HG03196 (cell line): ENCODE measurements around the gene AGAP1.

Source experiments
- ATAC-seq: cut with Tn5 transposase; IDR thresholded peaks from one replicate; pipeline ENCODE4 v1.9.1; 2021; ENCODE audit not compliant: unreplicated experiment

The AGAP1 gene

DNA sequence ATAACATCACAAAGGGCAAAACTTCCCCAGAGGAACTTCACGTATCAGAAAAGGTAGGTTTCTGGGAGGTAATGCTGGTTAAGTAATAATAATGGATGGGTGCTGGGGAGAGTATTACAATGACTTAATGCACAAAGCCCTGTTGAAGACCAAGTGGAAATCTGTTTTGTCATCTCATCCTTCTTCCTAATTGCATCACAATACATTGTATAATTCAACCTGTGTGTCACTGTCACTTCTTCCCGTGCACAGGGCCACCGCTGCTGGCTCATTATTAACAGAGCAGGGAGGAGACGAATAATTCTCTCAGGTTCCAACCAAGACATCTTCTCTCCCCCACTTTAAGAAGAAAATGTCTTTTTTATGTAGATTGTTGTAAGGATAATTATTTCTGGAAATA is 290.9 kb downstream of the AGAP1 start:
- no peak for ATAC-seq

DNA sequence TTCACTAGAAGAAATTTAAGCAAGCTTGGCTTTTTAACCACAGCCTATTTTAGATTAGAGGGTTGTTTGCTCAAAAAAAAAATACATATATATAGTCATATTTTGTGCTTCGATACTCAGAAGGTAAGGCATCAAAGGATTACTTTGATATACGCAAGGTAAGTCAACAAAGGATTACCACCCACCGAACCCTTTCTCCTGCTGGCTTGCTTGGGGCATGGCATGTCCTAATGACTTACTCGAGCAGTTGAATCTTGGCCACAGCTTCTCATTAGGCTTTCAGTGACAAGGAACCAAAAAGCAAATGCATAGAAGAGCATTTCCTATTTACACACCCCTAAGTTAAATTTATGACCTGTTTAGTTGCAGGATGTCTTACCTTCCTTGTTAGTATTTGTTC is 295.7 kb downstream of the AGAP1 start:
- ATAC-seq: no peak

DNA sequence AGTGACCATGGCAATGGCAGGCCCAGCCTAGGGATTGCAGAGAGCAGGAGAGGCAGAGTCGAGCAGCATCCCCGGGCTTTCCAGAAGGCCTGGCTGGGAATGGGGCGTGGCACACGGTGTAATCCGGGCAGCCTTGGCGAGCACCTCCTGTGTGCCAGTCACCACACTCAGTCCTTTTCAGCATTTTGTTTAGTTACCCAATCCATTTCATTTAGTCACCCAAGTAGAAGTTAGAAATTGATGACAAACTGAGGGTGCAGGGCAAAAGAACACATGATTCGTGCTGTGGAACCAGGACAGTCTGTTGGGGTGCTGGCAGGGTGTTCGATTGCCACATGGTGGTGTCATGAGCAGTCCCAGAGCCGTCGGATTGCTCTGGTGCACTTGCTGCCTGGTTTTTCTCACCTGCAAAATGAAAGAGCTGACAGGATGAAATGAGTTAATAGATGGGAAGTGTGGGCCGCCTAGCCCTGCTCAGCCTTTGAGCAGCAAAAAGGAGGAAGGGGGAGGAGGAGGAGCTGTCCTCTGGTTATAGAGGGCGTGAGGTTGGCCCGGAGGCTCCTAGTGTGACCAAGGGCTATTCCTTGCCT is 299.4 kb downstream of the AGAP1 start:
- ATAC-seq: no peak

DNA sequence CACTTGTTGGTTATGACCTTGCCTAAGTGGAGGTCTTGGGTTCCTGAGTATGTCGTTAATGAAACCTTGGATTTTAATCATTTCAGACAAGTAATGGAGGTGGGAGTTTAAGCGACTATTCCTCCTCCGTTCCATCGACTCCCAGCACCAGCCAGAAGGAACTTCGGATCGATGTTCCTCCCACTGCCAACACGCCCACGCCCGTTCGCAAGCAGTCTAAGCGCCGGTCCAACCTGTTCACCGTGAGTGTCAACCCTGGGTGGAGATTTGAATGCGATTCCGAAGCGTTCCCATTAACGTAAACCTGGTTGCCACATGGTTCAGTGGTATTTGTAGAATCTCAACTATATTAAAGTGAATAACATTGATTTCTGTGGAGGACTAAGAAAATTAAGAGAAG is 305.4 kb downstream of the AGAP1 start:
- ATAC-seq: no peak

DNA sequence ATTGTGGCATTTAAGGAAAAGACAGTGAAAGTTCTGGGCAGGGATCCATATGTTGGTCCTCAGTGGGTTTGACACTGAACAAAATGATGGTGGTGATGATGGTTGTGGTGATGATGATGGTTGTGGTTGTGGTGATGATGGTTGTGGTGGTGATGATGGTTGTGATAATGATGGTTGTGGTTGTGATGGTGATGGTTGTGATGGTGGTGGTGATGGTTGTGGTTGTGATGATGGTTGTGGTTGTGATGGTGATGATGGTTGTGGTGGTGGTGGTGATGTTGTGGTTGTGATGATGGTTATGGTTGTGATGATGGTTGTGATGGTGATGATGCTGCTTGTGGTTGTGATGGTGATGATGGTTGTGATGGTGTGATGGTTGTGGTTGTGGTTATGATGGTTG is 308.7 kb downstream of the AGAP1 start:
- ATAC-seq: no peak

DNA sequence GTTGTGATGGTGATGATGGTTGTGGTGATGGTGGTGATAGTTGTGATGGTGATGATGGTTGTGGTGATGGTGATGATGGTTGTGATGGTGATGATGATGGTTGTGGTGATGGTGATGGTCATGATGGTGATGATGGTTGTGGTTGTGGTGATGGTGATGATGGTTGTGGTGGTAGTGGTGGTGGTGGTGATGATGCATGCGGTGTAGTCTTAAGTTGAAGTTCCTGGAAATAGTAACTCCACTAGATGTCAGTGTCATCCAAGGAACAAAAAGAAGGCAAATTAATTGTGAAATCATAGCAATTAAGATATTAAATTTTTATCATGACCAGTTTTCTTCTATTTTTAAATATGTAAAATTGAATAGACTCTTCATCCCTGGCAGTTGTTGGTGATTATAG is 309.2 kb downstream of the AGAP1 start:
- ATAC-seq: no peak

DNA sequence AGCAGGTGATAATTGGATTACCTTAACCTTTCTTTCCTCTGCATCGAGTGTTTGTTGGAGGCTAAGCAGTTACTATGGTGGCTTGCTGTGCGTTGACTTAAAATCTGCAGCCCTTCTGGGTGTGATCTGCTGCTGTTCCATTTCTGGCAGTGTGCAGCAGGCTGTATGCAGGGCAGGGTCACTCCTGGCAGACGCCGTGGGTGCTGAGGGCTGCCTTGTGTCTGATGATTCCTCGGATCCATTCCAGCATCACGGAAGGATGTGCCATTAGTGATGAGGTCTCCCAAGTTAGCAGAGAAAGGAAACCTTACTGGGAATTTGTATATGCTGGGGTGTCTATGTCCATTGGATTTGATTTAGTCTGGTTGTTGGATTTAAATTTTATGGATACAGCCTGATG is 310.8 kb downstream of the AGAP1 start:
- ATAC-seq: no peak

DNA sequence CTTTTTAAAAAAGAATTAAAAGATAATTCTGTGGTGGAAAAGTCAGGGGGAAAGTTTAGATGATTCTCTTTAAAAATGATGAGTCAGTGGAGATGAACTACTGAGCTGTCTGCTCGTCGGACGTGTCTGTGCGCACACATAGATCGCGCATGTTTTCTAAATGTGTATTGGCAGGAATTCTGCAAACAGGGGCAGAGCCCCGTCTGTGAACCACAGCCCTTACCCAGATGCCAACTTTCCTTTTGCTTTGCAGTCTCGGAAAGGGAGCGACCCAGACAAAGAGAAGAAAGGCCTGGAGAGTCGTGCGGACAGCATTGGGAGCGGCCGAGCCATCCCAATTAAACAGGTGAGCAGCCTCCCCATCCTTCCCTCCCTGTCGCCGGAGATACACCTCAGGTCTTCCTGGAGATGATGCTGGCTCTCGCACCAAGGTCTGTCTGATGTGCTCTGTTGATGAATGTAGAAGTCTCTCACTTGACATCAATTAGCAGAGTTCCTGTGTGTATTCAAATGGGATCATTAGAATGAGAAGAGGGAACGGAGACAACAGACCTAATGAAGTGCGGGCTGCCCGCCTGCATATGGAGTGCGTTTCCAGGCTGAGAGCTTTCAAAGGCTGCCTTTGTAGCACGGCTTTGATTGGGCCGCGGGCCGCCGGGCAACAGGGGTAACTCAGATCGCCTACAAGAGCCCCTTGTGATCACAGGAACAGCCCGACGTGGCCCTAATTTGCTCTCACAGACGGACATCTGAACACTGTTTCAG is 313.3 kb downstream of the AGAP1 start:
- no peak for ATAC-seq

DNA sequence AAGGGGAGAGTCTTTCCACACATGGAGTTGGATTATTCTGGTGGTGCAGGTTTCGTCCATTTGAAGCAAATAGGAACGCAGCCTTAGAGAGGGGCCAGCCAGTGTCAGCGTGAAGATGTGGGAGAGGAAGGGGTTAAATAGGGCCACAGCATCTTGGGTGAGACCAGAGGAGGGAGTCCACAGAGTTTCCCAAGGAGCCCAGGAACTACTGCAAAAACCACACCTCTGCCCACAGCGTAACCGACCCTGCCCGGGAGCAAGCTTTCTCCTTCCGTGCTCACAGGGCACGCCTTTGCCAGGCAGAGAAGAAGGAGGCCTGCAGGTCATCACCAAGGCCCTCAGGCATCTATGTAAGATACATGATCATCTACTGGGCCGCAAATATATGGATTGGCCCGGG is 314.5 kb downstream of the AGAP1 start:
- no peak for ATAC-seq

DNA sequence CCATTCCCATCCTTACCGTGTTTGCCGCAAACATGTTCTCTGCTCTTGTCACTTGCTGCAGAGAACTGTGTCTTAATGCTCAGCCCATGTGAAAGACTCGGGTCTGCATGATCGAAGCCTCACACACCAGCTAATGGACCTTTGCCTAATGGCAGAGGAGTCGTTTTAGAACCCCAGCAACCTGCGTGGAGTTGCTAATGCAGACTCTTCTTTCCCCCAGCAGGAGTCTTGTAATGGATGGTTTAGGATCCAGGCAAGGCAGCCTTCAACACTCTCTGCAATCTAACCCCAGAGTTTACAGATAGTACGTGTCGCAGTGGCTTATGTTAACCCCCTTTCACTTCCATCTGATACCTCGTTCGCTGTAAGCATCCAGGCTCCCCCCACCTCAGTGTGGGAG is 316.4 kb downstream of the AGAP1 start:
- ATAC-seq: no peak

DNA sequence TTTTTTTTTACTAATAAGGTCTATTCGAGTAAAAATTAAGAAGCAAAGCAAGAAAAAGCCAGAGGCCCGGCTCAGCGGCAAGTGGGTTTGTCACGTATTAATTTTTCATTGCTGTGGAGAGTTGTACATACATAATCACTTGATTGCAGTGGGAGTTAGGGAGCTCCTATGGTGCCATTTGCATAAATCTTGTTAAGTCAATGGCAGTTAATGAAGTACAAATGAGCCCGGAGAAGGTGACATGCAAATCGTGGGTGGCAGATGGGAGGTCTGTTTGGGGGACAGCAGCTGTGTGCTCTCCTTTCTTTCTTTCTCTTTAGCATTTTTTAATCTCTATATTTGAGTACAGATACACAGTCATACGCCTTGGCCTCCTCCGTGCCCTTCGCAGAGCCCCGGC is 317.0 kb downstream of the AGAP1 start:
- ATAC-seq: no peak

DNA sequence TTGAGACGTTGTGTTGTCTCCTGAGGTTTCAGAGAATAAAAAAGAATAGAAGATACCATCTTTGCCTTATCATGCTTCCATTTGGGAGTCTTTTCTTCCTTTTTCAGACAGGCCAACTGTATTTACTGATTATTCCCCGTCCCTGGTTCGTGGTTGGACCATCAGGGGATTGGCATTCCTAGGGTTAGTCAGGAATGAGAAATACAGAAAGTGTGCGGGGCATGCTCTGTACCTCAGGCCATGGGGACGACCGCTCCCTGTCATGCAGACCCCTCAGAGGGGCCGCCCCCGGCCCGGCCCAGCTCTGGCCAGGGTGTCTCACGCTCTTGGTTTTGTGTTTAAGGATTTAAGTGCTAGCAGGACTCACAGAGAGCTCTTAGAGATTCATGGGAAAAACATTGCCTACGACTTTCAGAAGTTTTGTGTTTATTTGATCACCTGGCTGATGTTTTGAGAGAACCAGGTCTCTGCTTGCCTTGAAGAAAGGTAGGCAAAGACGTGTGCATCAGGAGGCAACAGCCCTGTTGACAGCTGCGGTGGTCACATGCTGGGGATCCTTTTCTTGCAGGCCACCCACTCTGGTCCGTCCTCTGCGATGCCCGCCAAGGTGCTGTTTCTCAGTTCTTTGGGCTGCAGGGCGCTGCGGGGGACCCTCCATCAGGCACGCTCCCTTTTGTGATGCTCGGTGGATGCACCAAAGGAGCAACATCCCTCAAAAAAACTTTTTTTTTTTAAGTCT is 317.8 kb downstream of the AGAP1 start:
- ATAC-seq: no peak

DNA sequence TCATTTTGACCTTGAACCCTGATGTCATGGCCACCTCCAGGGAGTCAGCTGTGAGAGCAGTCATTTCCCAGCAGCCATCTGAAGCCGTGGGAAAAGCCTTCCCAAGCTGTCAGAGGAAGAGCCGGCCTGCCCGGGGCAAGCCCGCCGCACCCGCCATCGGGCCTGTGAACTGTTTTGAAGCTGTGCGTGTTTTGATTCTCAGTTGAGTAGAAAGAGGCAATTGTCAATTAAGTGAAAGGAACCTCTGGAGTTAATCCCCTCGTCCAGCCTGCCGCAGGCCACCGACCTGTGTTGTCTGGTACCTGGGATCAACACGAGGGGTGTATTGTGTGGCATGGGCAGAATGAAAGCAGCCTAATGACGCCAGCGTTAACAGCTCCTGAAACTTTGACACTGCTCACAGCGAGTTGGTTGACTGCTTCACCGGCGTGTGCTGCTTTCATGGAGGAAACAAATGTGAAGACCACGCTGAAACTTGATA is 318.4 kb downstream of the AGAP1 start:
- ATAC-seq: no peak

DNA sequence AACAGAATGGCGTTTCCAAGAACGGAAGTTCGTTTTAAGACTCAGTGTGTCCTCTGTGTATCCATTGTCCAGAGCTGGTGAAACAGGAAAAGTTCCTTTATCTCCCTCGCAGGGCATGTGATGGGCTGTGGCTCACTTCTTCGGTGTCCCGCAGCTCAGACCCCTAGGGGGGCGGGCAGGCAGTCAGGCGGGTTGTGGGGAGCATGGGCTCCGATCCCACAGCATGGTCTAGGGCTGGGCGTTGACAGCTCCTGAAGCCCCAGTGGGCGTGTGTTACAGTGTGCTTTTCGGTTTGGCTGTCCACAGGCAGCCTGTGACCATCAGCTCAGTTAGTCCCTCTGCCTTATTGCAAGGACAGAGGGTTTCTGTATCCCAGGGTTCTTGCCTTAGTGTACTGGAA is 319.6 kb downstream of the AGAP1 start:
- ATAC-seq: no peak

DNA sequence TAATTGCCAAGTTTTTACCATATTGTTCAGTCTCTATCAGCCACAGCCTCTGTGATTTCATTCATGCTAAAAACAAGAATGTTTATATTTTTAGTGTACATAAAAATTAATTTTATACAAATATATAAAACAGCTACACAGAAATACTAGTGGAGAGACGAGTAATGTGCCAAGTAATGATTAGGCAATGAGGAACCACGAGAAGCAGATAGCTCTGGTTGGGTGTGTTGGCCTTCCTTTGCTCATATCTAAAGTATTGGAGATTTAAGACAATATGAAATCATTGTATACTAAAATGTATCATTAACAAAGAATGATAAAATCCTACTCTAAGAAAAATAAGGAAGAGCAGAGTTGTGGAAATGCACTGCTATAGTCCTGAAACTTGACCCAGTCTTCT is 326.7 kb downstream of the AGAP1 start:
- no peak for ATAC-seq

DNA sequence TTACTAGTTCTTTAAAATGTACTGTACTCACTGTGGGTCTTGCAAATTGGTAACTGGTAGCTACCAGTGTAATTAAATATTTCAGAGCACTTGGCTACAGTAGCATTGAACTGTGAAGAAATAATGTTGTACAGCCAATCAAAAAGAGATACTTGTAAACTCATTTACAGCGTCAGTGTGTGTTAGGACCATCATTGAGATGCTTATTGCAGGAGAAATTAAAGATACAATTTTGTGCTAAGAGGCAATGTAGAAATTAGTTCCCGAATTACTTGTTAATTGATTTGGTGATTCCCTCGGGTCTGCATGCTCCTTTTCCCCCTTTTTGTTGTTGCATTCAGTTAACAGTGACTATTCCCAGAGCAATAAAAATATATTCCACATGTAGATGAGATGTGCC is 330.5 kb downstream of the AGAP1 start:
- ATAC-seq: no peak

DNA sequence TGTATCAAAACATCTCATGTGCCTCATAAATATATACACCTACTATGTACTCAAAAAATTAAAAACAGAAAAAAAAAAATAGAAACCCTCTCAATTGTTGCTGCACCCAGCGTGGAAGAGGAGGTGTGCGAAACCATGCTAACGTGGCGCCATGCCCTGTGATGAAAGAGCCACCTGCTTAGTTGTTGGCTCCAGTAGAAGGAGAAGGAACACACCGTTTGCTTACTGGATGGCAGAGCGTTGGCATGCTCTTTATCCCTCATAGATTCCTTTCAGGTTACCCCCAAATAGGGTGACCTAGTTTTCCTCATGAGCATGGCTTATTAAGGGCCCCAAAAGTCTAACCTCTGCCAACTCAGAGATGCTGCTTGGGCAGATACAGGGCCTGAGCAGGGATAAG is 332.1 kb downstream of the AGAP1 start:
- no peak for ATAC-seq

DNA sequence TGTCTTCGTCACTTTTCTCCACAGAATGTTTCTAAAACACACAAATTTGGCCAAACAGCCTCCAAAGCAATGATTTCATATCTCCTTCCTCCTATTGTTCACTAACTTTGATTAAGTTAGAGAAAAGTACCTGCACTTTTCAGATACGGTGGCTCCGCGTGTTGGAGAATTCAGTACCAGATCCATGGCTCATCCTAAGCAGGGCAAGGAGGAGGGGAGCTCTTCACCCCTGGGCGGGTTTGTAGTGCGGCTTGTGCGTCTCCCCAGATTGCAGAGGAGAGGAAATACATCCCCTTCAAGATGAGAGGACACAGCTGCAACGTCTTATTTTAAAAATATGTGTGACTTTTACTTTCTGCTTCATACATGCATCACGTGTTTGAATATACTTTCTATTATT is 333.0 kb downstream of the AGAP1 start:
- ATAC-seq: no peak

DNA sequence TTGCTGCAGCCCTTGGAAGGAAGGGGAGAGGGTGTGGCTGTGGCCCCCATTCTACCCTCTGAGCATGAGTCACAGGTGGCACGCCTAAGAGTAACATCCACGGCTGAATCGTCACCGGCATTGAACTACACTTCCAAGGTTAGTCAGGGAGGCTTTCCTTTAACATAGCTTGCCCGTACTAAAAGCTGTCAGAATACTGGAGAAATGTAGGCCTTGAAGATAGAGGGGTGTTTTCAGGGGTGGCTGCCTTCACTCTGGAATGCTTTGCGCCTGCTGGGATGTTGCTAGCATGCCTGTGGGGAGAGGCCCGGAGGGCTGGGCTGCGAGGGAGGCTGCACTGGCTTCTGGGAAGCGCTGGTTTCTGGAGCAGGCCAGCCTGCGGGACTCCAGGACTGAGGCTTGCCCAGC is 333.7 kb downstream of the AGAP1 start:
- ATAC-seq: no peak

DNA sequence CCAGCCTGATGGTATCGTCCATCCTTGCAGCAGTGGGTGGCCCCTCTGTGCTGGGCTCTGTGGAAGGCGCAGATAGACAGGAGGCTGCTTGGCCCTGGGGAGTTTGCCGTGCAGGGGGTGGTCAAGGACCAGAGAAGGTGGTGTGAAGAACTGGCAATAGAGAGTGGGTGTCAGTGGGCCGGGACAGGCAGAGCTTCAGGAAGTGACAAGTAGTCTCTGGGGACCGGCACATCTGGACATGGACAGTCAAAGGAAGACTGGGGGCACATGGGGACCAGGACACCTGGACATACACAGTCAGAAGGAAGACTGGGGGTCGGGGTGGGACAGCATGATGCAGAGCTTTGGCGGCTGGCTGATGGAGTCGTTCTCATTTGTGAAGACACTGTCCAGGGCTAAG is 335.9 kb downstream of the AGAP1 start:
- no peak for ATAC-seq

DNA sequence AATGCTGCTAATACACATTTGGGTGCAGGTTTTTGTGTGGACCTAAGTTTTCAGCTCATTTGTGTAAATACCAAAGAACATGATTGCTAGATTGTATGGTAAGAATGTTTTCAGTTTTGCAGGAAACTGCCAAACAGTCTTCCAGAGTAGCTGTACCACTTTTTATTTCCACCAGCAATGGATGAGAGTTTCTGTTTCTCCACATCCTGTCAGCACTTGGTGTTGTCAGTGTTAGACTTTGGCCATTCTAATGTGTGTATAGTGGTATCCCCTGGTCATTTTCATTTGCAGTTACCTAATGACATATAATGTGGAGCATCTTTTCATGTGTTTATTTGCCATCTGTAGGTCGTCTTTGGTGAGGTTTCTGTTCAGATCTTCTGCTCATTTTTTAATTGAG is 337.9 kb downstream of the AGAP1 start:
- ATAC-seq: no peak

DNA sequence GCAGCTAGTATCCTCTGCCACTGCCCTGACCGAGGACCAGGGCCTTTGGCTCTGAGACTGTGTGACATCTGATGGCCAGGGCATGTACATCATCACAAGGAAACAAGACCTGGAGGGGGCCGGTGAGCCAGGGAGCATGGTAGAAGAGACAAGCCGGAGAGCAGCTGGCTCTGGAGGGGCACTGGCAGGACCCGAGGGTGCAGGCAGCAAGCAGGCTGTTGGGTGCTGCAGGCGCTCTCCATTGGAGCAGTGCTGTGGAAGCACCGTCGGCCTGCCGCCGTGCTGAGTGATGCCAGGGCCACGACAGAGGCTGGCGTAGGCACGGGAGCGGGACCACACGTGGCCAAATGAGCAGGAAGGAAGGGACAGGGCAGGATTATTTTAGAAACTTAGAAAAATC is 339.1 kb downstream of the AGAP1 start:
- ATAC-seq: no peak
